K562 (cell line): ENCODE results near the gene ALG14. TPM values are rescaled to one million over a fixed set of nuclear protein-coding genes. Genes with fewer than 3 reads are reported as not detected.

Experiments used
- ARID1B ChIP-seq: fragments of 450-650 bp; IDR thresholded peaks from 2 replicates; pipeline ENCODE4 v1.6.1; 2016; ENCODE audit warnings: antibody characterized with exemption, mild to moderate bottlenecking, inconsistent platforms
- CHD2 ChIP-seq: IDR thresholded peaks from 2 replicates; pipeline ENCODE4 v1.6.1; 2011; ENCODE audit warnings: low read depth, low read length
- CTBP1 ChIP-seq: fragments of 450-650 bp; IDR thresholded peaks from 2 replicates; pipeline ENCODE4 v1.6.1; 2016; ENCODE audit warnings: borderline replicate concordance
- DPF2 ChIP-seq: fragments of 450-650 bp; IDR thresholded peaks from 2 replicates; pipeline ENCODE4 v1.6.1; 2016
- EP300 ChIP-seq: IDR thresholded peaks from 2 replicates; pipeline ENCODE4 v1.6.1; 2012; ENCODE audit warnings: low read length, improper control_type of control experiment
- ESRRA ChIP-seq: fragments of 450-650 bp; IDR thresholded peaks from 2 replicates; pipeline ENCODE4 v1.6.1; 2014; ENCODE audit warnings: low read depth, mild to moderate bottlenecking, moderate library complexity, borderline replicate concordance
- LEF1 ChIP-seq: fragments of 450-650 bp; IDR thresholded peaks from 2 replicates; pipeline ENCODE4 v1.6.1; 2016; ENCODE audit warnings: mild to moderate bottlenecking
- MECOM ChIP-seq: fragments of 250-450 bp; sonication (Bioruptor Pico); IDR thresholded peaks from 2 replicates; pipeline ENCODE4 v1.8.0; 2022; ENCODE audit warnings: inconsistent platforms
- MTA2 ChIP-seq: fragments of 450-650 bp; IDR thresholded peaks from 2 replicates; pipeline ENCODE4 v1.6.1; 2016; ENCODE audit warnings: low read depth
- MXD1 ChIP-seq: fragments of 250-450 bp; sonication (Bioruptor Pico); IDR thresholded peaks from 2 replicates; pipeline ENCODE4 v1.8.0; 2021; ENCODE audit warnings: borderline replicate concordance, mild to moderate bottlenecking, moderate library complexity; ENCODE audit not compliant: poor library complexity, severe bottlenecking
- NBN ChIP-seq: fragments of 450-650 bp; IDR thresholded peaks from 2 replicates; pipeline ENCODE4 v1.6.1; 2016; ENCODE audit warnings: low read depth, mild to moderate bottlenecking
- RCOR1 ChIP-seq, 2 experiments: IDR thresholded peaks; 2 replicates each; pipeline ENCODE4 v1.6.1; 2012; ENCODE audit warnings: low read depth in 2 of 2, low read length in 2 of 2, borderline replicate concordance in 1 of 2, improper control_type of control experiment in 1 of 2
- SMARCA4 ChIP-seq: fragments of 450-650 bp; IDR thresholded peaks from 2 replicates; pipeline ENCODE4 v1.6.1; 2016
- SMARCE1 ChIP-seq: fragments of 450-650 bp; IDR thresholded peaks from 2 replicates; pipeline ENCODE4 v1.7.1; 2016; ENCODE audit warnings: mild to moderate bottlenecking
- TAL1 ChIP-seq: fragments of 450-650 bp; IDR thresholded peaks from 2 replicates; pipeline ENCODE4 v1.6.1; 2016; ENCODE audit warnings: mild to moderate bottlenecking
- TEAD4 ChIP-seq, 2 experiments: sonication (generic) in 1 of 2; formaldehyde crosslinking in 1 of 2; IDR thresholded peaks; 2 replicates each; pipeline versions ENCODE4 v1.6.1 to v1.8.0; 2012 to 2022; ENCODE audit warnings: borderline replicate concordance in 1 of 2, inconsistent platforms in 1 of 2, low read length in 1 of 2, mild to moderate bottlenecking in 1 of 2, missing genetic modification reagents in 1 of 2
- ZC3H8 ChIP-seq: fragments of 450-650 bp; IDR thresholded peaks from 2 replicates; pipeline ENCODE4 v1.6.1; 2017
- ZNF134 ChIP-seq: fragments of 250-450 bp; sonication (Bioruptor Pico); conservative IDR thresholded peaks from 2 replicates; pipeline ENCODE4 v1.4.0; 2020
- polyA plus RNA-seq, 8 experiments: library from polyadenylated mRNA; depleted of rRNA in 4 of 8; stranded (reverse) in 5 of 8; unstranded in 3 of 8; fragments of >200 nt; fragmentation: Nextera tagmentation in 2 of 8; fragmentation: Illumina TruSeq in 1 of 8; extraction: Ambion mirVana in 2 of 8; extraction: Trizol in 1 of 8; gene quantifications; 2 replicates each; pipeline versions ENCODE4 v1.2.1 to v1.2.3, GENCODE V29; 2011 to 2014; ENCODE audit warnings: inconsistent platforms in 1 of 8, missing spikeins in 1 of 8
- total RNA-seq, 7 experiments: library from RNA; depleted of rRNA in 6 of 7; stranded (reverse); fragments of >200 nt in 6 of 7; fragmentation: Illumina TruSeq in 2 of 7; extraction: Trizol in 2 of 7; gene quantifications; 2 replicates each; pipeline versions ENCODE4 v1.2.1 to v1.2.3, GENCODE V29; 2011 to 2021; ENCODE audit warnings: low replicate concordance in 1 of 7
- TF ChIP-seq, protein P1 (sequence below): IDR thresholded peaks from 2 replicates; pipeline ENCODE4 v1.6.1; 2012; ENCODE audit warnings: low read depth, low read length, improper control_type of control experiment, borderline replicate concordance

Gene ALG14
- total and polyA plus RNA-seq, 9 of the 15 experiments (the other 6 are each of a cell fraction or from before 2014, with no cell fraction given) = 2.8 to 16.2 (median 4.9) TPM

DNA sequence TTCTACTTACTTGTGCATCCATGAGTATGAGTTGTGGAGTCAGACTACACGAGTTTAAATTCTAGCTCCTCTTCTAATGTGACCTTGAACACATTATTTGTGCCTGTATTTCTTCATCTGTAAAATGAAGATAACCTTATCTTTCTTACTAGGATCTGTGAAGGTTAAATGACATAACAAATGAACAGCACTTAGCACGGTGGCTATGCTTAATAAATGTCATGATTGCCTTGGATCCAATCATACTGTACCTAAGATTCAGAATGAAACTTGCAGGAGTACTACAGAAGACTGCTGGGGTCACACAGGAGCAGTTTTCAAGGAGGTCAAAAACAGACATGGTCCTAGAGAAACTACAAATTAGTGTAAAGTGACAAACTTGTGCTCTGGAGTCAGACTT, 22.2 kb upstream of the ALG14 start (continued):
- TF ChIP-seq, protein P1, sequence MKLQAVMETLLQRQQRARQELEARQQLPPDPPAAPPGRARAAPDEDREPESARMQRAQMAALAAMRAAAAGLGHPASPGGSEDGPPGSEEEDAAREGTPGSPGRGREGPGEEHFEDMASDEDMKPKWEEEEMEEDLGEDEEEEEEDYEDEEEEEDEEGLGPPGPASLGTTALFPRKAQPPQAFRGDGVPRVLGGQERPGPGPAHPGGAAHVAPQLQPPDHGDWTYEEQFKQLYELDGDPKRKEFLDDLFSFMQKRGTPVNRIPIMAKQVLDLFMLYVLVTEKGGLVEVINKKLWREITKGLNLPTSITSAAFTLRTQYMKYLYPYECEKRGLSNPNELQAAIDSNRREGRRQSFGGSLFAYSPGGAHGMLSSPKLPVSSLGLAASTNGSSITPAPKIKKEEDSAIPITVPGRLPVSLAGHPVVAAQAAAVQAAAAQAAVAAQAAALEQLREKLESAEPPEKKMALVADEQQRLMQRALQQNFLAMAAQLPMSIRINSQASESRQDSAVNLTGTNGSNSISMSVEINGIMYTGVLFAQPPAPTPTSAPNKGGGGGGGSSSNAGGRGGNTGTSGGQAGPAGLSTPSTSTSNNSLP = peak; percentile 45; the same call in 1 of the 2 replicates
- TF ChIP-seq ARID1B = peak; percentile 69
- TF ChIP-seq CTBP1 = peak; percentile 30; the same call in 1 of the 2 replicates
- peak; percentile 69 for TF ChIP-seq TAL1
- TF ChIP-seq DPF2 = peak; percentile 65
- 0 out of 2 replicates have a peak, but pooled peaks have one; percentile 27 for TF ChIP-seq MECOM (CRISPR knock-in tag)
- no peak for TF ChIP-seq NBN
- peak; percentile 99 for TF ChIP-seq ESRRA
- peak; percentile 68; the same call in 1 of the 2 replicates for TF ChIP-seq EP300
- peak; percentile 59; the same call in 1 of the 2 replicates for TF ChIP-seq SMARCA4
- TF ChIP-seq ZNF134 (CRISPR knock-in tag) = no peak
- peak; percentile 30; the same call in 1 of the 2 replicates for TF ChIP-seq SMARCE1
- no peak for TF ChIP-seq CHD2
- no peak for TF ChIP-seq MXD1 (CRISPR knock-in tag)
- 0 out of 4 replicates have a peak, but pooled peaks of 1 of the 2 experiments have one; percentile 36 for TF ChIP-seq RCOR1 (IDR thresholded peaks at IDR 0.05; ENCODE audit: borderline replicate concordance in 1 of 2, low read depth in 2 of 2, low read length in 2 of 2)
- peak; percentile 17; the same call in 1 of the 2 replicates for TF ChIP-seq LEF1
- peak; percentile 57; the same call in 1 of the 2 replicates for TF ChIP-seq TEAD4 (IDR thresholded peaks at IDR 0.05; ENCODE audit: low read length)
- no peak for TF ChIP-seq TEAD4 (CRISPR knock-in tag; IDR thresholded peaks at IDR 0.05; ENCODE audit: borderline replicate concordance)
- TF ChIP-seq ZC3H8 = no peak
- TF ChIP-seq MTA2 = 0 out of 2 replicates have a peak, but pooled peaks have one; percentile 40
